ENCODE measurements around the gene IFT80. TPM values are rescaled to one million over a fixed set of nuclear protein-coding genes. Genes with fewer than 3 reads are reported as not detected.

The IFT80 gene
- total RNA-seq, 6 donors from 2014 or later = 12.1 to 68.1 (median 28.4) TPM

GRCh38 chr3:160374925-160375324 lies 24.1 kb downstream of the IFT80 start:
- peaks cover 0 to 6% (median 3%) of the 10 kb centered on the region in 4 donors for H3K4me1 ChIP-seq
- TF ChIP-seq EP300 (IDR thresholded peaks at IDR 0.05) = no peak
- no peak for TF ChIP-seq CTCF (IDR thresholded peaks at IDR 0.05)
- TF ChIP-seq POLR2AphosphoS5 (IDR thresholded peaks at IDR 0.05) = no peak
- no peak for TF ChIP-seq POLR2A (IDR thresholded peaks at IDR 0.05)
- no peaks in the 10 kb centered on the region for H3K9me3 ChIP-seq
- peaks cover 0 to 15% (median 10%) of the 10 kb centered on the region in 4 donors for H3K36me3 ChIP-seq
- DNase-seq (no peak), ATAC-seq (ENCODE audit: low FRiP score in 2 of 2) (no peak)
- 57 to 66% methylated on average over 1 of the region's 1 CpG for WGBS, 2 donors
- H3K27me3 ChIP-seq = no peaks in the 10 kb centered on the region
- no peak overlapping the region for H3K4me3 ChIP-seq
- H3K27ac ChIP-seq = no peak overlapping the region

GRCh38 chr3:160374472-160374871 lies 24.6 kb downstream of the IFT80 start:
- no peak overlapping the region for H3K27ac ChIP-seq

GRCh38 chr3:160373655-160374054 lies 25.4 kb downstream of the IFT80 start:
- H3K27me3 ChIP-seq = no peaks in the 10 kb centered on the region
- DNase-seq (no peak), ATAC-seq (ENCODE audit: low FRiP score in 2 of 2) (no peak)
- 96 to 100% methylated on average over 2 of the region's 2 CpGs for WGBS, 2 donors
- peaks cover 2 to 18% (median 6%) of the 10 kb centered on the region in 4 donors for H3K4me1 ChIP-seq
- no peak overlapping the region for H3K4me3 ChIP-seq
- peaks cover 0 to 15% (median 10%) of the 10 kb centered on the region in 4 donors for H3K36me3 ChIP-seq
- H3K27ac ChIP-seq = no peak overlapping the region
- H3K9me3 ChIP-seq = no peaks in the 10 kb centered on the region
- TF ChIP-seq EP300 (IDR thresholded peaks at IDR 0.05) (no peak), POLR2AphosphoS5 (IDR thresholded peaks at IDR 0.05) (no peak), CTCF (IDR thresholded peaks at IDR 0.05) (no peak), POLR2A (IDR thresholded peaks at IDR 0.05) (no peak)

More at GRCh38 chr3:160374472-160374871, 24.6 kb downstream of the IFT80 start:
- Histone ChIP-seq H3K4me1 (peaks cover 0 to 11% (median 3%) of the 10 kb centered on the region in 4 donors), H3K9me3 (no peaks in the 10 kb centered on the region), H3K4me3 (no peak overlapping the region), H3K36me3 (peaks cover 0 to 15% (median 10%) of the 10 kb centered on the region in 4 donors), H3K27me3 (no peaks in the 10 kb centered on the region)
- TF ChIP-seq EP300 (IDR thresholded peaks at IDR 0.05) (no peak), POLR2A (IDR thresholded peaks at IDR 0.05) (no peak), CTCF (IDR thresholded peaks at IDR 0.05) (no peak), POLR2AphosphoS5 (IDR thresholded peaks at IDR 0.05) (no peak)
- DNase-seq (no peak), ATAC-seq (ENCODE audit: low FRiP score in 2 of 2) (no peak)
- 57 to 71% methylated on average over 2 of the region's 2 CpGs for WGBS, 2 donors

GRCh38 chr3:160372780-160373179 lies 26.2 kb downstream of the IFT80 start:
- Histone ChIP-seq H3K27ac (no peak overlapping the region), H3K9me3 (no peaks in the 10 kb centered on the region), H3K36me3 (peaks cover 0 to 15% (median 10%) of the 10 kb centered on the region in 4 donors), H3K4me3 (no peak overlapping the region), H3K4me1 (peaks cover 5 to 22% (median 8%) of the 10 kb centered on the region in 4 donors), H3K27me3 (no peaks in the 10 kb centered on the region)
- TF ChIP-seq POLR2AphosphoS5 (IDR thresholded peaks at IDR 0.05) (no peak), EP300 (IDR thresholded peaks at IDR 0.05) (no peak), POLR2A (IDR thresholded peaks at IDR 0.05) (no peak), CTCF (IDR thresholded peaks at IDR 0.05) (no peak)
- DNase-seq = no peak
- no peak for ATAC-seq (ENCODE audit: low FRiP score in 2 of 2)
